A549 (cell line): ENCODE measurements around the gene KCNN2. TPM values are rescaled to one million over a fixed set of nuclear protein-coding genes. Genes with fewer than 3 reads are reported as not detected.

Source experiments
- ATAC-seq, 2 experiments: fragments of 200-7000 bp in 1 of 2; fragments of >200 bp in 1 of 2; cut with Nextera tagmentation in 1 of 2; cut with Tn5 transposase in 1 of 2; 3 replicates each; pipeline versions ENCODE4 v1.8.0 to v1.9.1; 2018 to 2020; ENCODE audit warnings: mild to moderate bottlenecking in 1 of 2, moderate library complexity in 1 of 2
- CTCF ChIA-PET: fragments of 300-600 bp; sonication (Branson Sonifier 250); formaldehyde crosslinking; extraction: SDS; loops from one replicate; lab custom pipeline; 2021; ENCODE audit warnings: antibody characterized with exemption, inconsistent platforms; lab: Yijun Ruan, JAX
- POLR2A ChIA-PET: fragments of 350-600 bp; formaldehyde crosslinking; extraction: SDS; loops from one replicate; lab custom pipeline; 2021; ENCODE audit warnings: antibody characterized with exemption, inconsistent platforms; lab: Yijun Ruan, JAX
- DNase-seq, 2 experiments: peaks; one replicate each; pipeline versions ENCODE4 v3.0.0 to v3.0.0-alpha.2; 2011 to 2016; ENCODE audit warnings: low read depth in 1 of 2, low spot score in 1 of 2
- FAIRE-seq: peaks from 2 replicates; lab custom pipeline; 2011; peaks lifted over from hg19 to GRCh38; lab: Jason Lieb, UNC
- H3K27ac ChIP-seq, 2 experiments: fragments of >200 bp; sonication (Bioruptor Twin); formaldehyde crosslinking; 3 replicates each; pipeline ENCODE4 v1.5.1; 2016 to 2017
- H3K4me1 ChIP-seq: fragments of >200 bp; sonication (Bioruptor Twin); formaldehyde crosslinking; 3 replicates; pipeline ENCODE4 v1.6.1; 2016
- H3K4me2 ChIP-seq: fragments of >200 bp; sonication (Bioruptor Twin); formaldehyde crosslinking; 3 replicates; pipeline ENCODE4 v1.6.1; 2016
- H3K4me3 ChIP-seq: fragments of >200 bp; sonication (Bioruptor Twin); formaldehyde crosslinking; 3 replicates; pipeline ENCODE4 v1.5.1; 2016
- H3K9me3 ChIP-seq: fragments of >200 bp; sonication (Bioruptor Twin); formaldehyde crosslinking; 3 replicates; pipeline ENCODE4 v1.6.1; 2016
- BHLHE40 ChIP-seq: IDR thresholded peaks from 2 replicates; pipeline ENCODE4 v1.6.1; 2012; ENCODE audit warnings: low read depth, low read length, inconsistent platforms
- CBX2 ChIP-seq: fragments of 200-600 bp; sonication (generic); IDR thresholded peaks from 2 replicates; pipeline ENCODE4 v1.6.1; 2016; ENCODE audit warnings: low read depth, mild to moderate bottlenecking, borderline replicate concordance
- CBX8 ChIP-seq: fragments of 200-600 bp; sonication (generic); IDR thresholded peaks from 2 replicates; pipeline ENCODE4 v1.6.1; 2016
- CEBPB ChIP-seq, 2 experiments: fragments of >200 bp in 1 of 2; sonication (Bioruptor Twin) in 1 of 2; formaldehyde crosslinking in 1 of 2; IDR thresholded peaks; 2 replicates each; pipeline ENCODE4 v1.6.1; 2012 to 2016
- CHD2 ChIP-seq: fragments of 150-350 bp; IDR thresholded peaks from 2 replicates; pipeline ENCODE4 v1.6.1; 2014; ENCODE audit warnings: low read length; ENCODE audit not compliant: partially characterized antibody
- CHD4 ChIP-seq: fragments of 200-600 bp; sonication (generic); IDR thresholded peaks from 2 replicates; pipeline ENCODE4 v1.6.1; 2016; ENCODE audit warnings: antibody characterized with exemption, mild to moderate bottlenecking, borderline replicate concordance
- EHF ChIP-seq: fragments of 250-450 bp; sonication (Bioruptor Pico); IDR thresholded peaks from 2 replicates; pipeline ENCODE4 v1.5.0; 2020; ENCODE audit warnings: mild to moderate bottlenecking
- EHMT2 ChIP-seq: fragments of 200-600 bp; sonication (generic); IDR thresholded peaks from 2 replicates; pipeline ENCODE4 v1.6.1; 2016; ENCODE audit warnings: antibody characterized with exemption, low read depth, mild to moderate bottlenecking, moderate library complexity
- EP300 ChIP-seq, 2 experiments: fragments of >200 bp; sonication (Bioruptor Twin); formaldehyde crosslinking; IDR thresholded peaks; 2 replicates in 1 of 2; 3 replicates in 1 of 2; pipeline ENCODE4 v1.6.1; 2016 to 2017
- FOSB ChIP-seq: fragments of 250-450 bp; sonication (Bioruptor Pico); IDR thresholded peaks from 2 replicates; pipeline ENCODE4 v1.5.0; 2020; ENCODE audit warnings: mild to moderate bottlenecking, moderate library complexity
- FOSL2 ChIP-seq, 2 experiments: fragments of 450-650 bp in 1 of 2; fragments of >200 bp in 1 of 2; sonication (Bioruptor Twin) in 1 of 2; formaldehyde crosslinking; IDR thresholded peaks; 2 replicates each; pipeline versions ENCODE4 v1.5.0 to v1.6.1; 2016 to 2020; ENCODE audit warnings: mild to moderate bottlenecking in 1 of 2, moderate library complexity in 1 of 2
- FOXS1 ChIP-seq: fragments of 250-450 bp; sonication (Bioruptor Pico); IDR thresholded peaks from 2 replicates; pipeline ENCODE4 v1.5.0; 2020; ENCODE audit warnings: mild to moderate bottlenecking, moderate library complexity
- GATA3 ChIP-seq: IDR thresholded peaks from 2 replicates; pipeline ENCODE4 v1.6.1; 2012; ENCODE audit warnings: borderline replicate concordance
- HOXA7 ChIP-seq: fragments of 250-450 bp; sonication (Bioruptor Pico); IDR thresholded peaks from 2 replicates; pipeline ENCODE4 v1.5.0; 2020; ENCODE audit warnings: mild to moderate bottlenecking, moderate library complexity
- HOXB13 ChIP-seq: fragments of 250-450 bp; sonication (Bioruptor Pico); IDR thresholded peaks from 2 replicates; pipeline ENCODE4 v1.5.0; 2020; ENCODE audit warnings: low read depth, mild to moderate bottlenecking, moderate library complexity
- JUN ChIP-seq, 2 experiments: fragments of >200 bp; sonication (Bioruptor Twin); formaldehyde crosslinking; IDR thresholded peaks; 2 replicates in 1 of 2; 3 replicates in 1 of 2; pipeline ENCODE4 v1.6.1; 2016 to 2017
- MAZ ChIP-seq: fragments of 150-350 bp; IDR thresholded peaks from 2 replicates; pipeline ENCODE4 v1.6.1; 2014; ENCODE audit warnings: antibody characterized with exemption, low read depth, low read length, borderline replicate concordance
- NPAS2 ChIP-seq: fragments of 250-450 bp; sonication (Bioruptor Pico); IDR thresholded peaks from 2 replicates; pipeline ENCODE4 v1.8.0; 2022; ENCODE audit warnings: mild to moderate bottlenecking, moderate library complexity, borderline replicate concordance
- PBX3 ChIP-seq: IDR thresholded peaks from 2 replicates; pipeline ENCODE4 v1.6.1; 2012
- POLR2AphosphoS2 ChIP-seq: conservative IDR thresholded peaks from 2 replicates; pipeline ENCODE4 v1.6.1; 2012; ENCODE audit warnings: low read length, improper control_type of control experiment, inconsistent platforms
- RAD21 ChIP-seq, 2 experiments: fragments of >200 bp in 1 of 2; sonication (Bioruptor Twin) in 1 of 2; formaldehyde crosslinking in 1 of 2; IDR thresholded peaks in 1 of 2; conservative IDR thresholded peaks in 1 of 2; 2 replicates in 1 of 2; 3 replicates in 1 of 2; pipeline ENCODE4 v1.6.1; 2012 to 2018; ENCODE audit warnings: inconsistent platforms in 1 of 2
- RFX5 ChIP-seq: fragments of 450-650 bp; IDR thresholded peaks from 2 replicates; pipeline ENCODE4 v1.7.1; 2014; ENCODE audit warnings: antibody characterized with exemption, mild to moderate bottlenecking, moderate library complexity
- SMC3 ChIP-seq: fragments of >200 bp; sonication (Bioruptor Twin); formaldehyde crosslinking; IDR thresholded peaks from 3 replicates; pipeline ENCODE4 v1.6.1; 2018; ENCODE audit warnings: inconsistent platforms
- TP53 ChIP-seq: fragments of 250-450 bp; sonication (Bioruptor Pico); IDR thresholded peaks from 2 replicates; pipeline ENCODE4 v1.5.0; 2021; ENCODE audit warnings: mild to moderate bottlenecking, moderate library complexity
- ZFP36 ChIP-seq: fragments of 450-650 bp; IDR thresholded peaks from 2 replicates; pipeline ENCODE4 v1.6.1; 2014; ENCODE audit warnings: borderline replicate concordance; ENCODE audit not compliant: partially characterized antibody
- ZSCAN20 ChIP-seq: fragments of 250-450 bp; sonication (Bioruptor Pico); IDR thresholded peaks from 2 replicates; pipeline ENCODE4 v1.8.0; 2022; ENCODE audit warnings: mild to moderate bottlenecking, moderate library complexity
- WGBS: methylation state at CpG from one replicate; pipeline ENCODE4 v1.1.6; 2017; ENCODE audit errors: missing lambda C conversion rate; 5-methylcytosine and 5-hydroxymethylcytosine counted together
- polyA plus RNA-seq, 4 experiments: library from polyadenylated mRNA; depleted of rRNA in 3 of 4; stranded (reverse); fragments of >200 nt; fragmentation: RNase III in 1 of 4; extraction: RNeasy Plus Mini Kit Qiagen cat#74134 plus additional on column Dnase treatment in 1 of 4; gene quantifications; 2 replicates in 3 of 4; 3 replicates in 1 of 4; pipeline ENCODE4 v1.2.3, GENCODE V29; 2011 to 2017
- TF ChIP-seq, protein P1 (sequence below): fragments of 250-450 bp; sonication (Bioruptor Pico); IDR thresholded peaks from 2 replicates; pipeline ENCODE4 v1.5.0; 2021; ENCODE audit warnings: mild to moderate bottlenecking, moderate library complexity, borderline replicate concordance
- TF ChIP-seq, protein P2 (sequence below): IDR thresholded peaks from 2 replicates; pipeline ENCODE4 v1.6.1; 2012; ENCODE audit warnings: low read depth, borderline replicate concordance

KCNN2 gene
- polyA plus RNA-seq, 2 of the 4 experiments (the other 2 are of a cell fraction), result 0.04 to 0.06 TPM

DNA sequence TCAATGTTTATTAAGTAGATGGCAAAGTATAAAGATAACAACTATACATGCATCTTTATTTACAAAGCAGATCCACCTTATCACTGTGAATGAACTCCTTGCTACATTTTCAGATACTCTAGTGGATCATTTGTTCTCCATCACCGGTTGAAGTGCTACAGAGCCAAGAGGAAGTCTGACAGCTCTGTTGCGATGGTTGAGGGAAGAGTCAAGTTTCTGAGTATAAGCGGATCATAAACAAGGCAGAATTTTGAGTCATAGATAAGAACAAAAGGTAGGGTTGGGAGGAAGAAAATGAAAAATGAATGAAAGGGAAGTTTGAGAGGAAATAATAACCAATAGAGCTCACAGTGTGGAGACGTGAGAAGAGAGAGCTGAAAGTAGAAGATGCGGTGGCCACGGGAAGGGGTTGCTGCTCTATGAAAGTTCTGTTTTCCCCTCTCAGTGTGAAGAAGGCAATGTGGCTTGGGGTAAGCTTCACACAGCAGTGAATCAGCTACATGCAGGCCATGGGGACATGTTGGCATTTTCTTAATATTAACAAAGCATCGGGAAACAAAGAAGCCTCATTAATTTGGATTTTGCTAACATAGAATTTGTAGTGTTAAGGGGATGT lies 30.8 kb upstream of the KCNN2 start:
- ChIA-PET POLR2A (no interaction called here), CTCF (no interaction called here)
- H3K4me1 ChIP-seq, result no peaks in the 10 kb centered on the region
- 30% methylated on average over 7 of the region's 7 CpGs for WGBS
- no peak overlapping the region for H3K27ac ChIP-seq
- ATAC-seq (no peak), DNase-seq (no peak), FAIRE-seq (no peak)
- no peaks in the 10 kb centered on the region for H3K9me3 ChIP-seq
- H3K4me3 ChIP-seq, result no peak overlapping the region
- TF ChIP-seq GATA3 (no peak), EHF (CRISPR knock-in tag) (no peak)
- no peak overlapping the region for H3K4me2 ChIP-seq

DNA sequence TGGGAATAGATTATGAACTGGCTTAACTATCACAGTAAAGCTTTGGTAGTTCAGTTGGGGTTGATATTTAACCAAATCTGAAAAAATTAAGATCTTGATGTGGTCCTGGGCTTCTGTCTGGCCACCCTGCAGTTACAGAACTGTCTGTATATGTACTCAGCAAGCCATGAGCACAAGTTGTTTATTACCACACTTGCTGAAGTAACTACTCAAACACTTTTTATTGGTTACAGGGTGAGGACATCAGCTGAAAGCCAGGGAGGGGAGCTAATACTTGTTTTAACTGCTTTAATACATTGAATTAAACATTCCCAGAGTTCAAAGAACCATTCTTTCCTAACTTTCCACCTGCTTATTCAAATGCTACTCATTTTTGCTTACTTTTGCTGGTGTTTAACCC lies 29.4 kb upstream of the KCNN2 start:
- no peak overlapping the region for H3K4me3 ChIP-seq
- ChIA-PET POLR2A (no interaction called here), CTCF (no interaction called here)
- no peak overlapping the region for H3K27ac ChIP-seq
- no peaks in the 10 kb centered on the region for H3K4me1 ChIP-seq
- H3K4me2 ChIP-seq, result no peak overlapping the region
- TF ChIP-seq RAD21 (conservative IDR thresholded peaks at IDR 0.05 in 1 of 2, IDR thresholded peaks at IDR 0.05 in 1 of 2) (no peak), CHD4 (no peak), EHMT2 (no peak), CEBPB (IDR thresholded peaks at IDR 0.05) (no peak), JUN (IDR thresholded peaks at IDR 0.05) (no peak), FOXS1 (CRISPR knock-in tag) (no peak), ZFP36 (no peak), POLR2AphosphoS2 (no peak), GATA3 (no peak), EHF (CRISPR knock-in tag) (no peak), ZSCAN20 (CRISPR knock-in tag) (no peak), FOSL2 (IDR thresholded peaks at IDR 0.05) (no peak), FOSL2 (CRISPR knock-in tag; IDR thresholded peaks at IDR 0.05) (no peak), RFX5 (no peak), CHD2 (no peak), PBX3 (no peak), BHLHE40 (no peak), CBX8 (no peak), TP53 (no peak)
- TF ChIP-seq, protein P1, sequence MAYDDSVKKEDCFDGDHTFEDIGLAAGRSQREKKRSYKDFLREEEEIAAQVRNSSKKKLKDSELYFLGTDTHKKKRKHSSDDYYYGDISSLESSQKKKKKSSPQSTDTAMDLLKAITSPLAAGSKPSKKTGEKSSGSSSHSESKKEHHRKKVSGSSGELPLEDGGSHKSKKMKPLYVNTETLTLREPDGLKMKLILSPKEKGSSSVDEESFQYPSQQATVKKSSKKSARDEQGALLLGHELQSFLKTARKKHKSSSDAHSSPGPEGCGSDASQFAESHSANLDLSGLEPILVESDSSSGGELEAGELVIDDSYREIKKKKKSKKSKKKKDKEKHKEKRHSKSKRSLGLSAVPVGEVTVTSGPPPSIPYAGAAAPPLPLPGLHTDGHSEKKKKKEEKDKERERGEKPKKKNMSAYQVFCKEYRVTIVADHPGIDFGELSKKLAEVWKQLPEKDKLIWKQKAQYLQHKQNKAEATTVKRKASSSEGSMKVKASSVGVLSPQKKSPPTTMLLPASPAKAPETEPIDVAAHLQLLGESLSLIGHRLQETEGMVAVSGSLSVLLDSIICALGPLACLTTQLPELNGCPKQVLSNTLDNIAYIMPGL (CRISPR knock-in tag), result no peak
- TF ChIP-seq, protein P2, sequence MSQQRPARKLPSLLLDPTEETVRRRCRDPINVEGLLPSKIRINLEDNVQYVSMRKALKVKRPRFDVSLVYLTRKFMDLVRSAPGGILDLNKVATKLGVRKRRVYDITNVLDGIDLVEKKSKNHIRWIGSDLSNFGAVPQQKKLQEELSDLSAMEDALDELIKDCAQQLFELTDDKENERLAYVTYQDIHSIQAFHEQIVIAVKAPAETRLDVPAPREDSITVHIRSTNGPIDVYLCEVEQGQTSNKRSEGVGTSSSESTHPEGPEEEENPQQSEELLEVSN, result no peak
- FAIRE-seq (no peak), ATAC-seq (no peak), DNase-seq (no peak)
- H3K9me3 ChIP-seq, result no peaks in the 10 kb centered on the region

- Histone ChIP-seq H3K27ac (no peak overlapping the region), H3K4me2 (no peak overlapping the region), H3K4me3 (no peak overlapping the region), H3K9me3 (no peaks in the 10 kb centered on the region), H3K4me1 (no peaks in the 10 kb centered on the region)
- no peak for FAIRE-seq
- ATAC-seq, result no peak
- DNase-seq, result no peak
- CTCF ChIA-PET, result no interaction called here
- WGBS, result 5% methylated on average over 5 of the region's 5 CpGs
- POLR2A ChIA-PET, result no interaction called here
- TF ChIP-seq CBX2 (no peak), EP300 (IDR thresholded peaks at IDR 0.05) (no peak), FOSB (no peak), MAZ (no peak), NPAS2 (no peak), SMC3 (no peak), GATA3 (no peak), HOXB13 (CRISPR knock-in tag) (no peak), HOXA7 (CRISPR knock-in tag) (no peak), FOSL2 (IDR thresholded peaks at IDR 0.05) (no peak), FOSL2 (CRISPR knock-in tag; IDR thresholded peaks at IDR 0.05) (no peak), CBX8 (no peak)
These were observed 28.9 kb upstream of the KCNN2 start for GRCh38 chr5:114332925-114333324.
